Fibroblast of lung (primary cell): ENCODE measurements around the gene PIGZ.

Experiments used
- CTCF ChIP-seq, 2 donors: IDR thresholded peaks in 1 of 2; conservative IDR thresholded peaks in 1 of 2; 1 replicate in 1 of 2; 2 replicates in 1 of 2; pipeline ENCODE4 v1.5.1; 2011 to 2012; ENCODE audit warnings: low read length in 2 of 2, control low read depth in 1 of 2, inconsistent platforms in 1 of 2, low read depth in 1 of 2, mild to moderate bottlenecking in 1 of 2
- EZH2 ChIP-seq: IDR thresholded peaks from 2 replicates; pipeline ENCODE4 v1.5.1; 2012; ENCODE audit warnings: low read length, control low read depth, mild to moderate bottlenecking; ENCODE audit errors: missing control alignments

DNA sequence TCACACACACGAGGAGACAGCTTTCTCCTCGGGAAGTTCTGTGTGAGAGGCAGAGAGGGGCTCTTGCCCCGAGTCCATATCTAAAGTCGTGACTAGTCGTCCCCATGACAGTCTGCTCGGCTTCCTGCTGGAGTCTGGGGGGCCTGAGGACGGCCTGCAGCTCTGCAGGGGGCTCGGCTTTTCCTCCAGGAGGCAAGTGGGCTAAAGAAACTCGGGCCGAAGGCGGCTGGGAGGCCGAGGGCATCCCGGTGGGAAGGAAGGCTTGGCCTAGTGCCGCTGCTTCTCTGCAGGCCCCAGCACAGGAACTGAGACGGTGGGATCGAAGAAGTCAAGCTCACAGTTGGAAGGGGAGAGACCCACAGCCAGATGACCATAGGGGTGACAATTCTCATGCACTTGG is 25.4 kb upstream of the PIGZ start:
- TF ChIP-seq CTCF (conservative IDR thresholded peaks at IDR 0.05 in 1 of 2, IDR thresholded peaks at IDR 0.05 in 1 of 2; ENCODE audit: low read depth in 1 of 2, low read length in 2 of 2): no peak
- TF ChIP-seq EZH2: no peak
